ENCODE results near the gene LRRC1. TPM values are rescaled to one million over a fixed set of nuclear protein-coding genes. Genes with fewer than 3 reads are reported as not detected.

LRRC1 gene
- total RNA-seq, 1 experiment from 2014 or later = 18.1 TPM

DNA sequence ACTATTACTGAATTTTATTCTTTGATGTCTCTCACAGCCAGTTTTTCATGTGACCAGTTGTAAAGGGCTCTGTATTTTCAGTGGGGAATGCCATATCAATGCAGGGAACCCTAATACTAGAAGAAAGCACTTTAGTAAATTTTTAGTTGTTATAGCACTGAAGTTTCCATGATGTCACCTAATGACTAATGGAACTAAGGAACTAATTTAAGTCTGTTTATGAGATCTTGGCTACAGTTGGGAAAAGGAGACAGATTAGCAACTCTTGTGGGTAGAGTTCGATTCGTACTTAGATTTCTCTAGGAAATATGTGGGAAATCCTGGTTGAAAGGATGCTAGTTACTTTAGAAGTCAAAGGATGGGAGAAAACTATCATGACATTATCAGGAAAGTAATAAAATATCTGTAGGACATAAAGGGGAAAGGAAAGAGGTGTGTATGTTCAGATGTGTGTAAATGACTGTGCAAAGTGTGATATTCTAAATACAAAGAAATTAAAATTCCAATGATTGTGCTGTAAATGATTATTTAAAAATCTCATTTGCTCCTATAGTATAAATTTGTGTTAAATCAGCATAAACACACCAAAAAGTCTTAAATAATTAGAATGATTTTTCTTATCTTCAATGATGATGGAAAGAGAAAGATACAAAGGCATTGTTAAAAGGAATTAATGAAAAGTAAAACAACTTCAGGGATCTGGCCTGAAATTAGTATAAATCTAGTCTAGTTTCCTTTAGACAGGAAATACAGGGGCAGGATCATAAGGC lies 103.4 kb downstream of the LRRC1 start:
- TF ChIP-seq EZH2 (IDR thresholded peaks at IDR 0.05; ENCODE audit: low read length, unreplicated experiment) (no peak), EZH2phosphoT487 (IDR thresholded peaks at IDR 0.05; ENCODE audit: borderline replicate concordance, low read length) (no peak), CTCF (conservative IDR thresholded peaks at IDR 0.05; ENCODE audit: low read depth, low read length) (no peak)
- DNase-seq = no peak
- Histone ChIP-seq H2AFZ (ENCODE audit: low read length) (no peak overlapping the region), H3K4me2 (ENCODE audit: low read length) (no peak overlapping the region), H3F3A (ENCODE audit: low read length, unreplicated experiment) (no peaks in the 10 kb centered on the region), H4K20me1 (ENCODE audit: low read length) (no peaks in the 10 kb centered on the region), H3K27me3 (ENCODE audit: low read length) (no peaks in the 10 kb centered on the region), H3K9me3 (ENCODE audit: low read length) (no peaks in the 10 kb centered on the region), H3K4me3 (ENCODE audit: low read length) (no peak overlapping the region), H3K9ac (ENCODE audit: low read length) (no peak overlapping the region), H3K9me2 (replicated peaks; ENCODE audit: low read length) (no peaks in the 10 kb centered on the region), H3K36me3 (ENCODE audit: low read depth, low read length) (peaks cover 6% of the 10 kb centered on the region; the same call in 1 of the 2 replicates), H3K27ac (ENCODE audit: low read length) (no peak overlapping the region), H3K79me2 (ENCODE audit: low read length) (no peaks in the 10 kb centered on the region), H3K4me1 (ENCODE audit: insufficient read depth, low read length) (peaks cover 6% of the 10 kb centered on the region)
- POLR2A ChIA-PET (ENCODE audit: unreplicated experiment) = no interaction called here
- intact Hi-C loops (cut with micrococcal nuclease) = no loop called here
- CTCF ChIA-PET = no interaction called here
- ATAC-seq = no peak
- no TSS peak for BruUV-seq (replicated peaks)

DNA sequence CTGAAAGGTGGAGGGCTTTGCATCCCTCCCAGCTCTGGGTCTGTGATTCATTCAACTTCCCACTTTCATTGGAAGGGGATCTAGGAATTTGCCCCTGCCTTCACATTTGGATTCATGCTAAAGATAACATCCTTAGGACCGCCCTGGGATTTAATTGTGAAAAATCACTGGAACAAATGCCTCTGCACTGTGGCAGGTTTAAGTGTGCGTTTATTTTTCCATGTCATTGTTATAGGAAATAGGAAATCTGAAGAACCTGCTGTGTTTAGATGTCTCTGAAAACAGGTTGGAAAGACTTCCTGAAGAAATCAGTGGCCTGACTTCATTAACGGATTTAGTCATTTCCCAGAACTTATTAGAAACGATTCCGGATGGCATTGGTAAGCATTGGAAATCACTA lies 104.7 kb downstream of the LRRC1 start:
- Histone ChIP-seq H3K4me1 (ENCODE audit: insufficient read depth, low read length) (no peaks in the 10 kb centered on the region), H2AFZ (ENCODE audit: low read length) (no peak overlapping the region), H3K36me3 (ENCODE audit: low read depth, low read length) (peaks cover 6% of the 10 kb centered on the region; the same call in 1 of the 2 replicates), H3K27ac (ENCODE audit: low read length) (no peak overlapping the region), H3K79me2 (ENCODE audit: low read length) (no peaks in the 10 kb centered on the region), H3K4me3 (ENCODE audit: low read length) (no peak overlapping the region), H3K9me2 (replicated peaks; ENCODE audit: low read length) (no peaks in the 10 kb centered on the region), H3F3A (ENCODE audit: low read length, unreplicated experiment) (no peaks in the 10 kb centered on the region), H3K9ac (ENCODE audit: low read length) (no peak overlapping the region), H3K4me2 (ENCODE audit: low read length) (no peak overlapping the region), H3K9me3 (ENCODE audit: low read length) (no peaks in the 10 kb centered on the region), H3K27me3 (ENCODE audit: low read length) (no peaks in the 10 kb centered on the region), H4K20me1 (ENCODE audit: low read length) (no peaks in the 10 kb centered on the region)
- intact Hi-C loops (cut with micrococcal nuclease) = no loop called here
- no peak for TF ChIP-seq EZH2 (IDR thresholded peaks at IDR 0.05; ENCODE audit: low read length, unreplicated experiment)
- TF ChIP-seq CTCF (conservative IDR thresholded peaks at IDR 0.05; ENCODE audit: low read depth, low read length) = no peak
- no peak for TF ChIP-seq EZH2phosphoT487 (IDR thresholded peaks at IDR 0.05; ENCODE audit: borderline replicate concordance, low read length)
- no peak for DNase-seq
- POLR2A ChIA-PET (ENCODE audit: unreplicated experiment) = no interaction called here
- CTCF ChIA-PET = no interaction called here
- no peak for ATAC-seq
- no TSS peak for BruUV-seq (replicated peaks)

DNA sequence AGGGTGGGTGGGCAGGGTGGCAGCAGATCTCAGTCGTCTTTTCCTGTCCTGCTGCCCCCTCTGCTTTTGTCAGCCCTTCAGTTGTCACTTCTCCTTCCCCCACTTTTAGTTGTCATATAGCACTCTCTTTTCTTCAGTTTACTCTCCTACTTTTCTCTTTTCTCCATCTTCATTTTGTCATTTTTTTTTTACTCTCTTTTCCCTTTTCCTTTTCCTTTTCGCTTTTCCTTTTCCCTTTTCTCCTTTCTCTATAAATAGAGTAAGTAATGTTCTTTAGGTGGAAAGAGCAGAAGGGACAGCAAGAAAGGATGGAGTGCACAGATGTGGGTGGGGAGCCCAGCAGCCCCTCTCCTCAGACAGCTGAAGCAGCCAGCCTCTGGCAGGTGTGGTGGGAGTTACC lies 108.6 kb downstream of the LRRC1 start:
- Histone ChIP-seq H3K9ac (ENCODE audit: low read length) (no peak overlapping the region), H3K27ac (ENCODE audit: low read length) (no peak overlapping the region), H3K9me2 (replicated peaks; ENCODE audit: low read length) (no peaks in the 10 kb centered on the region), H3K9me3 (ENCODE audit: low read length) (no peaks in the 10 kb centered on the region), H3K79me2 (ENCODE audit: low read length) (no peaks in the 10 kb centered on the region), H3K4me3 (ENCODE audit: low read length) (no peak overlapping the region), H3K4me2 (ENCODE audit: low read length) (no peak overlapping the region), H3K36me3 (ENCODE audit: low read depth, low read length) (peaks cover 6% of the 10 kb centered on the region; the same call in 1 of the 2 replicates), H3K27me3 (ENCODE audit: low read length) (no peaks in the 10 kb centered on the region), H2AFZ (ENCODE audit: low read length) (no peak overlapping the region), H3F3A (ENCODE audit: low read length, unreplicated experiment) (no peaks in the 10 kb centered on the region), H3K4me1 (ENCODE audit: insufficient read depth, low read length) (no peaks in the 10 kb centered on the region), H4K20me1 (ENCODE audit: low read length) (no peaks in the 10 kb centered on the region)
- CTCF ChIA-PET = no interaction called here
- no TSS peak for BruUV-seq (replicated peaks)
- intact Hi-C loops (cut with micrococcal nuclease) = no loop called here
- POLR2A ChIA-PET (ENCODE audit: unreplicated experiment) = no interaction called here
- TF ChIP-seq EZH2 (IDR thresholded peaks at IDR 0.05; ENCODE audit: low read length, unreplicated experiment) = no peak
- no peak for DNase-seq
- no peak for ATAC-seq

All from PC-3 (cell line).